K562 (cell line): Measurements from ENCODE around the gene PSMA7. TPM values are rescaled to one million over a fixed set of nuclear protein-coding genes. Genes with fewer than 3 reads are reported as not detected.

Source experiments
- CEBPB ChIP-seq: fragments of 450-650 bp; IDR thresholded peaks from 2 replicates; pipeline ENCODE4 v1.6.1; 2016; ENCODE audit warnings: missing genetic modification characterization, missing compliant biosample characterization
- ETV5 ChIP-seq: sonication (generic); formaldehyde crosslinking; IDR thresholded peaks from 2 replicates; pipeline ENCODE4 v1.4.0; 2020; ENCODE audit warnings: low read depth, mild to moderate bottlenecking, missing genetic modification reagents
- NFIC ChIP-seq: fragments of 450-650 bp; IDR thresholded peaks from 2 replicates; pipeline ENCODE4 v1.6.1; 2017; ENCODE audit warnings: mild to moderate bottlenecking, inconsistent platforms
- SETDB1 ChIP-seq: IDR thresholded peaks from one replicate; pipeline ENCODE4 v1.6.1; 2012; ENCODE audit warnings: low read length, control low read depth, inconsistent platforms
- TAF1 ChIP-seq: IDR thresholded peaks from 2 replicates; pipeline ENCODE4 v1.6.1; 2011; ENCODE audit warnings: mild to moderate bottlenecking, low read length, moderate library complexity; ENCODE audit not compliant: insufficient read depth, control insufficient read depth, severe bottlenecking; ENCODE audit errors: extremely low read depth
- THRAP3 ChIP-seq: fragments of 450-650 bp; IDR thresholded peaks from 2 replicates; pipeline ENCODE4 v1.6.1; 2016; ENCODE audit warnings: mild to moderate bottlenecking, inconsistent platforms, borderline replicate concordance
- U2AF2 ChIP-seq: fragments of 200-400 bp; formaldehyde crosslinking; optimal IDR thresholded peaks from 2 replicates; pipeline ENCODE3; 2017; ENCODE audit warnings: low read depth, mild to moderate bottlenecking, low read length
- ZFP1 ChIP-seq: fragments of 450-650 bp; formaldehyde crosslinking; IDR thresholded peaks from 2 replicates; pipeline ENCODE4 v1.4.0; 2020; ENCODE audit warnings: mild to moderate bottlenecking, mixed read lengths
- ZNF316 ChIP-seq: fragments of 450-650 bp; IDR thresholded peaks from 2 replicates; pipeline ENCODE4 v1.6.1; 2016
- polyA plus RNA-seq, 8 experiments: library from polyadenylated mRNA; depleted of rRNA in 4 of 8; stranded (reverse) in 5 of 8; unstranded in 3 of 8; fragments of >200 nt; fragmentation: Nextera tagmentation in 2 of 8; fragmentation: Illumina TruSeq in 1 of 8; extraction: Ambion mirVana in 2 of 8; extraction: Trizol in 1 of 8; gene quantifications; 2 replicates each; pipeline versions ENCODE4 v1.2.1 to v1.2.3, GENCODE V29; 2011 to 2014; ENCODE audit warnings: inconsistent platforms in 1 of 8, missing spikeins in 1 of 8
- total RNA-seq, 7 experiments: library from RNA; depleted of rRNA in 6 of 7; stranded (reverse); fragments of >200 nt in 6 of 7; fragmentation: Illumina TruSeq in 2 of 7; extraction: Trizol in 2 of 7; gene quantifications; 2 replicates each; pipeline versions ENCODE4 v1.2.1 to v1.2.3, GENCODE V29; 2011 to 2021; ENCODE audit warnings: low replicate concordance in 1 of 7
- TF ChIP-seq, protein P1 (sequence below): sonication (generic); formaldehyde crosslinking; IDR thresholded peaks from 2 replicates; pipeline ENCODE4 v1.8.0; 2022; ENCODE audit warnings: missing genetic modification reagents, mild to moderate bottlenecking, borderline replicate concordance
- TF ChIP-seq, protein P2 (sequence below): sonication (generic); formaldehyde crosslinking; IDR thresholded peaks from 2 replicates; pipeline ENCODE4 v1.8.0; 2022; ENCODE audit warnings: missing genetic modification reagents, mild to moderate bottlenecking, moderate library complexity, borderline replicate concordance
- TF ChIP-seq, protein P3 (sequence below): fragments of 450-650 bp; IDR thresholded peaks from 2 replicates; pipeline ENCODE4 v1.6.1; 2016; ENCODE audit warnings: mild to moderate bottlenecking, moderate library complexity
- TF ChIP-seq, protein P4 (sequence below): fragments of 250-450 bp; sonication (Bioruptor Pico); IDR thresholded peaks from 2 replicates; pipeline ENCODE4 v1.5.0; 2021

Gene PSMA7
- total and polyA plus RNA-seq, 9 of the 15 experiments (the other 6 are each of a cell fraction or from before 2014, with no cell fraction given): 257 to 510 (median 393) TPM

DNA sequence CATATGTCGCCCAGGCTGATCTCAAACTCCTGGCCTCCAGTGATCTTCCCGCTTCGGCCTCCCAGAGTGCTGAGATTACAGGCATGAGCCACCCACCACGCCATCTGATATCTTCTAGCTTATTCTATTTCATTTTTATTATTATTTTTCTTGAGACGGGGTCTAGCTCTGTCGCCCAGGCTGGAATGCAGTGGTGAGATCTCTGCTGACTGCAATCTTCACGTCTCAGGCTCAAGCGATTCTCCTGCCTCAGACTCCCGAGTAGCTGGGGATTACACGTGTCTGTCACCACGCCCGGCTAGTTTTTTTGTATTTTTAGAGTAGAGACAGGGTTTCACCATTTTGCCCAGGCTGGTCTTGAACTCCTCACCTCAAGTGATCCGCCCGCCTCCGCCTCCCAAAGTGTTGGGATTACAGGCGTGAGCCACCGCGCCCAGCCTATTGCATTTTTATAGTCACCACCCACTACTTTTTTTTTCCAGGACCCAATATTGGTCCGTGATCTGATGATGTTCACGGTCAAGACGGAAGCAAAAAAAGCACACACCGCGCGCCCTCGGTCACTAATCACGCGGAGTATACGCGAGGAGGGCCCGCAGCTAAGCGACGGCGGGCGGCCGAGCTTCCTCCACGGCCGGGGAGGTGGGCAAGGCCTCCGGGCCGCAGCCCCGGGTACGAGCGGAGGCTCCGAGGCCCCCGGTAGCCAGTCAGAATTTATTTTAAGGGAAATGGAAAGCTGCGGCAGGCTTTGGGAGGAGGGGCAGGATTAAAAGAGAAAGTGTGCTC lies 22.0 kb downstream of the PSMA7 start (continued):
- TF ChIP-seq, protein P1, sequence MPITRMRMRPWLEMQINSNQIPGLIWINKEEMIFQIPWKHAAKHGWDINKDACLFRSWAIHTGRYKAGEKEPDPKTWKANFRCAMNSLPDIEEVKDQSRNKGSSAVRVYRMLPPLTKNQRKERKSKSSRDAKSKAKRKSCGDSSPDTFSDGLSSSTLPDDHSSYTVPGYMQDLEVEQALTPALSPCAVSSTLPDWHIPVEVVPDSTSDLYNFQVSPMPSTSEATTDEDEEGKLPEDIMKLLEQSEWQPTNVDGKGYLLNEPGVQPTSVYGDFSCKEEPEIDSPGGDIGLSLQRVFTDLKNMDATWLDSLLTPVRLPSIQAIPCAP: no peak
- TF ChIP-seq ETV5: no peak; the same call in 1 of the 2 replicates
- TF ChIP-seq ZNF316: no peak
- TF ChIP-seq, protein P2, sequence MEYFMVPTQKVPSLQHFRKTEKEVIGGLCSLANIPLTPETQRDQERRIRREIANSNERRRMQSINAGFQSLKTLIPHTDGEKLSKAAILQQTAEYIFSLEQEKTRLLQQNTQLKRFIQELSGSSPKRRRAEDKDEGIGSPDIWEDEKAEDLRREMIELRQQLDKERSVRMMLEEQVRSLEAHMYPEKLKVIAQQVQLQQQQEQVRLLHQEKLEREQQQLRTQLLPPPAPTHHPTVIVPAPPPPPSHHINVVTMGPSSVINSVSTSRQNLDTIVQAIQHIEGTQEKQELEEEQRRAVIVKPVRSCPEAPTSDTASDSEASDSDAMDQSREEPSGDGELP: peak; percentile 44; the same call in 1 of the 2 replicates
- TF ChIP-seq TAF1: peak; percentile 18
- no peak for TF ChIP-seq THRAP3
- TF ChIP-seq SETDB1: no peak
- TF ChIP-seq, protein P3, sequence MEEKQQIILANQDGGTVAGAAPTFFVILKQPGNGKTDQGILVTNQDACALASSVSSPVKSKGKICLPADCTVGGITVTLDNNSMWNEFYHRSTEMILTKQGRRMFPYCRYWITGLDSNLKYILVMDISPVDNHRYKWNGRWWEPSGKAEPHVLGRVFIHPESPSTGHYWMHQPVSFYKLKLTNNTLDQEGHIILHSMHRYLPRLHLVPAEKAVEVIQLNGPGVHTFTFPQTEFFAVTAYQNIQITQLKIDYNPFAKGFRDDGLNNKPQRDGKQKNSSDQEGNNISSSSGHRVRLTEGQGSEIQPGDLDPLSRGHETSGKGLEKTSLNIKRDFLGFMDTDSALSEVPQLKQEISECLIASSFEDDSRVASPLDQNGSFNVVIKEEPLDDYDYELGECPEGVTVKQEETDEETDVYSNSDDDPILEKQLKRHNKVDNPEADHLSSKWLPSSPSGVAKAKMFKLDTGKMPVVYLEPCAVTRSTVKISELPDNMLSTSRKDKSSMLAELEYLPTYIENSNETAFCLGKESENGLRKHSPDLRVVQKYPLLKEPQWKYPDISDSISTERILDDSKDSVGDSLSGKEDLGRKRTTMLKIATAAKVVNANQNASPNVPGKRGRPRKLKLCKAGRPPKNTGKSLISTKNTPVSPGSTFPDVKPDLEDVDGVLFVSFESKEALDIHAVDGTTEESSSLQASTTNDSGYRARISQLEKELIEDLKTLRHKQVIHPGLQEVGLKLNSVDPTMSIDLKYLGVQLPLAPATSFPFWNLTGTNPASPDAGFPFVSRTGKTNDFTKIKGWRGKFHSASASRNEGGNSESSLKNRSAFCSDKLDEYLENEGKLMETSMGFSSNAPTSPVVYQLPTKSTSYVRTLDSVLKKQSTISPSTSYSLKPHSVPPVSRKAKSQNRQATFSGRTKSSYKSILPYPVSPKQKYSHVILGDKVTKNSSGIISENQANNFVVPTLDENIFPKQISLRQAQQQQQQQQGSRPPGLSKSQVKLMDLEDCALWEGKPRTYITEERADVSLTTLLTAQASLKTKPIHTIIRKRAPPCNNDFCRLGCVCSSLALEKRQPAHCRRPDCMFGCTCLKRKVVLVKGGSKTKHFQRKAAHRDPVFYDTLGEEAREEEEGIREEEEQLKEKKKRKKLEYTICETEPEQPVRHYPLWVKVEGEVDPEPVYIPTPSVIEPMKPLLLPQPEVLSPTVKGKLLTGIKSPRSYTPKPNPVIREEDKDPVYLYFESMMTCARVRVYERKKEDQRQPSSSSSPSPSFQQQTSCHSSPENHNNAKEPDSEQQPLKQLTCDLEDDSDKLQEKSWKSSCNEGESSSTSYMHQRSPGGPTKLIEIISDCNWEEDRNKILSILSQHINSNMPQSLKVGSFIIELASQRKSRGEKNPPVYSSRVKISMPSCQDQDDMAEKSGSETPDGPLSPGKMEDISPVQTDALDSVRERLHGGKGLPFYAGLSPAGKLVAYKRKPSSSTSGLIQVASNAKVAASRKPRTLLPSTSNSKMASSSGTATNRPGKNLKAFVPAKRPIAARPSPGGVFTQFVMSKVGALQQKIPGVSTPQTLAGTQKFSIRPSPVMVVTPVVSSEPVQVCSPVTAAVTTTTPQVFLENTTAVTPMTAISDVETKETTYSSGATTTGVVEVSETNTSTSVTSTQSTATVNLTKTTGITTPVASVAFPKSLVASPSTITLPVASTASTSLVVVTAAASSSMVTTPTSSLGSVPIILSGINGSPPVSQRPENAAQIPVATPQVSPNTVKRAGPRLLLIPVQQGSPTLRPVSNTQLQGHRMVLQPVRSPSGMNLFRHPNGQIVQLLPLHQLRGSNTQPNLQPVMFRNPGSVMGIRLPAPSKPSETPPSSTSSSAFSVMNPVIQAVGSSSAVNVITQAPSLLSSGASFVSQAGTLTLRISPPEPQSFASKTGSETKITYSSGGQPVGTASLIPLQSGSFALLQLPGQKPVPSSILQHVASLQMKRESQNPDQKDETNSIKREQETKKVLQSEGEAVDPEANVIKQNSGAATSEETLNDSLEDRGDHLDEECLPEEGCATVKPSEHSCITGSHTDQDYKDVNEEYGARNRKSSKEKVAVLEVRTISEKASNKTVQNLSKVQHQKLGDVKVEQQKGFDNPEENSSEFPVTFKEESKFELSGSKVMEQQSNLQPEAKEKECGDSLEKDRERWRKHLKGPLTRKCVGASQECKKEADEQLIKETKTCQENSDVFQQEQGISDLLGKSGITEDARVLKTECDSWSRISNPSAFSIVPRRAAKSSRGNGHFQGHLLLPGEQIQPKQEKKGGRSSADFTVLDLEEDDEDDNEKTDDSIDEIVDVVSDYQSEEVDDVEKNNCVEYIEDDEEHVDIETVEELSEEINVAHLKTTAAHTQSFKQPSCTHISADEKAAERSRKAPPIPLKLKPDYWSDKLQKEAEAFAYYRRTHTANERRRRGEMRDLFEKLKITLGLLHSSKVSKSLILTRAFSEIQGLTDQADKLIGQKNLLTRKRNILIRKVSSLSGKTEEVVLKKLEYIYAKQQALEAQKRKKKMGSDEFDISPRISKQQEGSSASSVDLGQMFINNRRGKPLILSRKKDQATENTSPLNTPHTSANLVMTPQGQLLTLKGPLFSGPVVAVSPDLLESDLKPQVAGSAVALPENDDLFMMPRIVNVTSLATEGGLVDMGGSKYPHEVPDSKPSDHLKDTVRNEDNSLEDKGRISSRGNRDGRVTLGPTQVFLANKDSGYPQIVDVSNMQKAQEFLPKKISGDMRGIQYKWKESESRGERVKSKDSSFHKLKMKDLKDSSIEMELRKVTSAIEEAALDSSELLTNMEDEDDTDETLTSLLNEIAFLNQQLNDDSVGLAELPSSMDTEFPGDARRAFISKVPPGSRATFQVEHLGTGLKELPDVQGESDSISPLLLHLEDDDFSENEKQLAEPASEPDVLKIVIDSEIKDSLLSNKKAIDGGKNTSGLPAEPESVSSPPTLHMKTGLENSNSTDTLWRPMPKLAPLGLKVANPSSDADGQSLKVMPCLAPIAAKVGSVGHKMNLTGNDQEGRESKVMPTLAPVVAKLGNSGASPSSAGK: peak; percentile 91
- TF ChIP-seq, protein P4, sequence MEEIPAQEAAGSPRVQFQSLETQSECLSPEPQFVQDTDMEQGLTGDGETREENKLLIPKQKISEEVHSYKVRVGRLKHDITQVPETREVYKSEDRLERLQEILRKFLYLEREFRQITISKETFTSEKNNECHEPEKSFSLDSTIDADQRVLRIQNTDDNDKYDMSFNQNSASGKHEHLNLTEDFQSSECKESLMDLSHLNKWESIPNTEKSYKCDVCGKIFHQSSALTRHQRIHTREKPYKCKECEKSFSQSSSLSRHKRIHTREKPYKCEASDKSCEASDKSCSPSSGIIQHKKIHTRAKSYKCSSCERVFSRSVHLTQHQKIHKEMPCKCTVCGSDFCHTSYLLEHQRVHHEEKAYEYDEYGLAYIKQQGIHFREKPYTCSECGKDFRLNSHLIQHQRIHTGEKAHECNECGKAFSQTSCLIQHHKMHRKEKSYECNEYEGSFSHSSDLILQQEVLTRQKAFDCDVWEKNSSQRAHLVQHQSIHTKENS: no peak
- TF ChIP-seq NFIC: 0 out of 2 replicates have a peak, but pooled peaks have one; percentile 5
- no peak for TF ChIP-seq ZFP1 (CRISPR knock-in tag)
- 0 out of 2 replicates have a peak, but pooled peaks have one; percentile 16 for TF ChIP-seq CEBPB (tag)
- no peak for TF ChIP-seq U2AF2
